Smooth muscle cell (in vitro differentiated cells): Measurements from ENCODE around the gene ADAMTS3. TPM values are rescaled to one million over a fixed set of nuclear protein-coding genes. Genes with fewer than 3 reads are reported as not detected.

Experiments used
- DNase-seq: peaks from one replicate; lab custom pipeline; 2025; ENCODE audit not compliant: unreplicated experiment; lab: John Stamatoyannopoulos, UW
- H2AFZ ChIP-seq: fragments of 200-600 bp; sonication (generic); 2 replicates; pipeline ENCODE4 v1.6.0; 2016; ENCODE audit warnings: antibody characterized with exemption, low read depth, mild to moderate bottlenecking
- H3F3A ChIP-seq: fragments of 200-600 bp; sonication (generic); 2 replicates; pipeline ENCODE4 v1.6.0; 2017; ENCODE audit warnings: antibody characterized with exemption, low read depth
- H3K27ac ChIP-seq: fragments of 200-600 bp; sonication (generic); 2 replicates; pipeline ENCODE4 v1.5.1; 2016; ENCODE audit warnings: low read depth, mild to moderate bottlenecking
- H3K27me3 ChIP-seq: fragments of 200-600 bp; sonication (generic); 2 replicates; pipeline ENCODE4 v1.6.1; 2016; ENCODE audit warnings: low read depth, mild to moderate bottlenecking
- H3K36me3 ChIP-seq: fragments of 200-600 bp; sonication (generic); 2 replicates; pipeline ENCODE4 v1.5.1; 2016; ENCODE audit warnings: low read depth
- H3K4me1 ChIP-seq: fragments of 200-600 bp; sonication (generic); 2 replicates; pipeline ENCODE4 v1.5.1; 2016; ENCODE audit warnings: low read depth
- H3K4me2 ChIP-seq: fragments of 200-600 bp; sonication (generic); 2 replicates; pipeline ENCODE4 v1.6.0; 2016; ENCODE audit warnings: mild to moderate bottlenecking
- H3K4me3 ChIP-seq: fragments of 200-600 bp; sonication (generic); 2 replicates; pipeline ENCODE4 v1.5.1; 2016; ENCODE audit warnings: mild to moderate bottlenecking
- H3K79me2 ChIP-seq: fragments of 200-600 bp; sonication (generic); 2 replicates; pipeline ENCODE4 v1.6.0; 2016; ENCODE audit warnings: low read depth, mild to moderate bottlenecking
- H3K9ac ChIP-seq: fragments of 200-600 bp; sonication (generic); 2 replicates; pipeline ENCODE4 v1.6.0; 2016; ENCODE audit warnings: low read depth
- H3K9me3 ChIP-seq: fragments of 200-600 bp; sonication (generic); replicated peaks from 2 replicates; pipeline ENCODE4 v1.5.1; 2016; ENCODE audit warnings: low read depth
- H4K20me1 ChIP-seq: fragments of 200-600 bp; sonication (generic); 2 replicates; pipeline ENCODE4 v1.6.0; 2016; ENCODE audit warnings: low read depth
- WGBS: methylation state at CpG from one replicate; pipeline ENCODE4 v1.1.7; 2016; ENCODE audit warnings: low lambda C conversion rate; 5-methylcytosine and 5-hydroxymethylcytosine counted together
- polyA plus RNA-seq: library from polyadenylated mRNA; unstranded; fragments of >200 nt; fragmentation: Nextera tagmentation; extraction: Ambion mirVana; gene quantifications from 2 replicates; pipeline ENCODE4 v1.2.1, GENCODE V29; 2016
- total RNA-seq: library from RNA; depleted of rRNA; stranded (reverse); fragments of >200 nt; gene quantifications from 2 replicates; pipeline ENCODE4 v1.2.3, GENCODE V29; 2014
- TF ChIP-seq, protein P1 (sequence below): fragments of 200-600 bp; sonication (generic); IDR thresholded peaks from 2 replicates; pipeline ENCODE4 v1.5.1; 2017; ENCODE audit warnings: borderline replicate concordance, mild to moderate bottlenecking, antibody characterized with exemption; ENCODE audit not compliant: insufficient read depth, poor library complexity, severe bottlenecking

Gene ADAMTS3
- total and polyA plus RNA-seq, 2 experiments from 2014 or later, result 0.15 to 2.2 TPM

DNA sequence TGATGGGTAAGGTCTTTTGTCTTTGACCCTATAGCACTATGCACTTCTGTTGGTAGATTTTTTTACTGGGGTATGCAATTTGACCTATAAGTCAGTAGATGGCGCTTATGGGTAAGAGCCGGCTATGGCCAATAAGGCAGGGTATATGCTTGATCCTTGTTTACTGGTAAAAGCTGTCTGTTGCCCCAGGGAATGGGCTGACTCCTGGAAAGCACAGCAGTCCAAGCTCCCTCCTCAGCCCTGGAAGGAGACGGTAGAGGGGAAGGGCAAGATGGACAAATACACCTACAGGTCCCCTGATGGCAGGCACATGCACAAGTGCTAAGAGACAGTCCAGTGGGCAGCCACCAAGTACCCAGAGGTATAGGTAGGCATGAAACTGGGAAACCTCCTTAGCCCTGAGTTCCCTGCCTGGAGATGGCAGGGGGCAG is 63.7 kb downstream of the ADAMTS3 start:
- Histone ChIP-seq H3F3A (no peaks in the 10 kb centered on the region), H3K27me3 (no peaks in the 10 kb centered on the region), H3K27ac (no peak overlapping the region), H3K79me2 (no peaks in the 10 kb centered on the region), H3K4me2 (no peak overlapping the region), H3K36me3 (no peaks in the 10 kb centered on the region), H2AFZ (no peak overlapping the region), H3K4me1 (no peaks in the 10 kb centered on the region), H4K20me1 (no peaks in the 10 kb centered on the region), H3K9ac (no peak overlapping the region), H3K9me3 (no peaks in the 10 kb centered on the region), H3K4me3 (no peak overlapping the region)
- DNase-seq, result peak; percentile 2
- TF ChIP-seq, protein P1, sequence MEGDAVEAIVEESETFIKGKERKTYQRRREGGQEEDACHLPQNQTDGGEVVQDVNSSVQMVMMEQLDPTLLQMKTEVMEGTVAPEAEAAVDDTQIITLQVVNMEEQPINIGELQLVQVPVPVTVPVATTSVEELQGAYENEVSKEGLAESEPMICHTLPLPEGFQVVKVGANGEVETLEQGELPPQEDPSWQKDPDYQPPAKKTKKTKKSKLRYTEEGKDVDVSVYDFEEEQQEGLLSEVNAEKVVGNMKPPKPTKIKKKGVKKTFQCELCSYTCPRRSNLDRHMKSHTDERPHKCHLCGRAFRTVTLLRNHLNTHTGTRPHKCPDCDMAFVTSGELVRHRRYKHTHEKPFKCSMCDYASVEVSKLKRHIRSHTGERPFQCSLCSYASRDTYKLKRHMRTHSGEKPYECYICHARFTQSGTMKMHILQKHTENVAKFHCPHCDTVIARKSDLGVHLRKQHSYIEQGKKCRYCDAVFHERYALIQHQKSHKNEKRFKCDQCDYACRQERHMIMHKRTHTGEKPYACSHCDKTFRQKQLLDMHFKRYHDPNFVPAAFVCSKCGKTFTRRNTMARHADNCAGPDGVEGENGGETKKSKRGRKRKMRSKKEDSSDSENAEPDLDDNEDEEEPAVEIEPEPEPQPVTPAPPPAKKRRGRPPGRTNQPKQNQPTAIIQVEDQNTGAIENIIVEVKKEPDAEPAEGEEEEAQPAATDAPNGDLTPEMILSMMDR, result peak; percentile 80
- WGBS, result 2% methylated on average over 3 of the region's 3 CpGs

DNA sequence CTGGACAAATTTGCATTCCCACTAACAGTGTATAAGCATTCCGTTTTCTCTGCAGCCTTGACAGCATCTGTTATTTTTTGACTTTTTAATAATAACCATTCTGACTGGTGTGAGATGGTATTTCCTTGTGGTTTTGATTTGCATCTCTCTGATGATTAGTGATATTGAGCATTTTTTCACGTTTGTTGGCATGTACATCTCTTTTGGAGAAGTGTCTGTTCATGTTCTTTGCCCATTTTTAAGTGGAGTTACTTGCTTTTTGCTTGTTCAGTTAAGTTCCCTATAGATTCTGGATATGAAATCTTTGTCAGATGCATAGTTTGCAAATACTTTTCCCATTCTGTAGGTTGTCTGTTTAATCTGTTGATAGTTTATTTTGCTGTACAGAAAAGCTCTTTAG is 68.8 kb downstream of the ADAMTS3 start:
- WGBS, result 84% methylated on average over 2 of the region's 2 CpGs
- no peaks in the 10 kb centered on the region for H3F3A ChIP-seq
- TF ChIP-seq, protein P1, result no peak

DNA sequence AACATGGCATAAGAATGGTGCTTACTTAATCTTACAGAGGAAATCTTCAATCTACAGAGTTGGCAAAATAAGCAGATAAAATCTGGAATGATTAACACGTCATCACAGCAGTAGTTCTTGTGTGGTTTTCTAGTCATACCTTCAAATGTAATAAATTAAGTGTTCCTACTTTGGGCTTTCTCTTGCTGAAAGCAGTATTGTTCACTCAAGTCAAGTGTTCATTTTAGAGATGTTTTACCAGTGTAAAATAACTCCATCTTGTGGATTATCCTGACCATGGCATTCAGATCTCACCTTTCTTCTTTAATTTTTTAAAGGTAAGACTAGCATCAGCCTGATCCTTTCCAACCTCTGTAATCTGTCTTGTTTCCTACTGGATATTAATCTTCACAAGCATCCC is 72.9 kb downstream of the ADAMTS3 start:
- no peaks in the 10 kb centered on the region for H4K20me1 ChIP-seq
- H3K4me2 ChIP-seq, result no peak overlapping the region
- H2AFZ ChIP-seq, result no peak overlapping the region
- no peaks in the 10 kb centered on the region for H3K4me1 ChIP-seq
- no peaks in the 10 kb centered on the region for H3K27me3 ChIP-seq
- no peak overlapping the region for H3K9ac ChIP-seq
- 85% methylated on average over 1 of the region's 1 CpG for WGBS
- H3K79me2 ChIP-seq, result no peaks in the 10 kb centered on the region
- H3K36me3 ChIP-seq, result no peaks in the 10 kb centered on the region
- H3F3A ChIP-seq, result no peaks in the 10 kb centered on the region
- peaks cover 8% of the 10 kb centered on the region for H3K9me3 ChIP-seq
- H3K4me3 ChIP-seq, result no peak overlapping the region
- TF ChIP-seq, protein P1, result no peak
- DNase-seq, result no peak
- no peak overlapping the region for H3K27ac ChIP-seq

More for the DNA sequence above, 68.8 kb downstream of the ADAMTS3 start:
- H3K9ac ChIP-seq, result no peak overlapping the region
- no peak overlapping the region for H3K4me2 ChIP-seq
- no peaks in the 10 kb centered on the region for H4K20me1 ChIP-seq
- H3K4me3 ChIP-seq, result no peak overlapping the region
- no peaks in the 10 kb centered on the region for H3K79me2 ChIP-seq
- H3K4me1 ChIP-seq, result no peaks in the 10 kb centered on the region
- H3K9me3 ChIP-seq, result no peaks in the 10 kb centered on the region
- H2AFZ ChIP-seq, result no peak overlapping the region
- H3K27ac ChIP-seq, result no peak overlapping the region
- H3K27me3 ChIP-seq, result no peaks in the 10 kb centered on the region
- H3K36me3 ChIP-seq, result no peaks in the 10 kb centered on the region
- no peak for DNase-seq

DNA sequence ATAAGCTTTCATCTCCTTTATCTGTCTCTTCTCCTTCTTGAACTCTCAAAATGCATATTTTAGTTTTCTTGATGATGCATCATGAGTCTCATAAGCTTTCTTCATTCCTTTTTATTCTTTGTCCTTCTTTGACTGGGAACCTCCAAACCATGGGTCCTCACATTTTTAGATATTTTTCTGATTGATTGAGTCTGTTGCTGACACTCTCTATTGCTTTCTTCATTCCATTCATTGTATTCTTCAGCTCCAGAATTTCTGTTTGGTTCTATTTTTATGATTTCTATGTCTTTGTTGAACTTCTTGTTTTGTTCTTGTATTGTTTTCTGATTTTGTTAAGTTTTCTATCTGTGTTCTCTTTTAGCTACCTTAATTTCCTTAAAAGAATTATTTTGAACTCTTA is 74.9 kb downstream of the ADAMTS3 start:
- TF ChIP-seq, protein P1, result no peak
- no peak for DNase-seq
- Histone ChIP-seq H4K20me1 (no peaks in the 10 kb centered on the region), H2AFZ (no peak overlapping the region), H3K4me1 (no peaks in the 10 kb centered on the region), H3K79me2 (no peaks in the 10 kb centered on the region), H3F3A (no peaks in the 10 kb centered on the region), H3K9me3 (peaks cover 8% of the 10 kb centered on the region), H3K36me3 (no peaks in the 10 kb centered on the region), H3K4me3 (no peak overlapping the region), H3K4me2 (no peak overlapping the region), H3K9ac (no peak overlapping the region), H3K27me3 (no peaks in the 10 kb centered on the region), H3K27ac (no peak overlapping the region)
